Measurements from ENCODE around the gene COQ8A. TPM values are rescaled to one million over a fixed set of nuclear protein-coding genes. Genes with fewer than 3 reads are reported as not detected.

Gene COQ8A
- polyA plus RNA-seq, 2 of the 4 experiments (the other 2 are of a cell fraction) = 10.8 to 12.4 TPM

DNA sequence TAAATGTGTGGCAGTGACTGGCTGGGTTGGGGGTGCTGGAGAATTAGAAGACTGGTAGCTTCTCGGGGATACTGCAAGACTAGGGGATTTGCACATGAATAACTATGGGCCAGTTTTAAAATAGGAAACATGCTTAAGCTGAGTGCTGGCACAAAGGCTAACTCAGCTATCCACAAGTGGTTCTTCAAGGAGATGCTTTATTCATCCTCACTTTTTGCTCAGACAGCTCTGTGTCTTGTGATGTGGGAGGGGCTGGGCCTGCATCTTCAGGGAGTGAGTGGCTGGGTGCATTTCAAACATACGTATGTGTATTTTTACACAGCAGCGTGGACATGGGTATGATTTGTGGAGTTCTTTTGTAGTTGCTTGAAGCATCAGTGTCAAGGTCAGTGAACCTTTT lies 2.3 kb downstream of the COQ8A start:
- CTCF ChIA-PET = no interaction called here
- ATAC-seq (no peak), FAIRE-seq (no peak), DNase-seq (ENCODE audit: low read depth in 1 of 2, low spot score in 1 of 2) (no peak)
- Histone ChIP-seq H3K9me3 (no peaks in the 10 kb centered on the region), H3K4me1 (peaks cover 21% of the 10 kb centered on the region), H3K4me2 (no peak overlapping the region), H3K4me3 (no peak overlapping the region), H3K27ac (no peak overlapping the region)
- 89% methylated on average over 3 of the region's 3 CpGs for WGBS (ENCODE audit: missing lambda C conversion rate)
- POLR2A ChIA-PET = no interaction called here
- TF ChIP-seq EHMT2 (IDR thresholded peaks at IDR 0.05; ENCODE audit: low read depth) = no peak
- TF ChIP-seq NR3C1 (IDR thresholded peaks at IDR 0.05) = no peak
- TF ChIP-seq RFX5 (IDR thresholded peaks at IDR 0.05) = no peak
- no peak for TF ChIP-seq ZC3H11A (IDR thresholded peaks at IDR 0.05)
- TF ChIP-seq EP300 (IDR thresholded peaks at IDR 0.05) = no peak
- no peak for TF ChIP-seq PBX3 (IDR thresholded peaks at IDR 0.05)
- TF ChIP-seq ATOH8 (CRISPR knock-in tag; IDR thresholded peaks at IDR 0.05; ENCODE audit: low read depth) = no peak
- TF ChIP-seq PHF8 (IDR thresholded peaks at IDR 0.05; ENCODE audit: borderline replicate concordance, low read depth) = no peak

GRCh38 chr1:226943156-226943555 lies 3.1 kb downstream of the COQ8A start:
- Histone ChIP-seq H3K4me3 (no peak overlapping the region), H3K27ac (no peak overlapping the region), H3K4me2 (no peak overlapping the region), H3K9me3 (no peaks in the 10 kb centered on the region), H3K4me1 (peaks cover 21% of the 10 kb centered on the region)
- DNase-seq (ENCODE audit: low read depth in 1 of 2, low spot score in 1 of 2) (no peak), ATAC-seq (no peak), FAIRE-seq (no peak)
- ChIA-PET POLR2A (no interaction called here), CTCF (interaction anchor here (1.3 kb wide), 1 partner anchor 36 kb away, joined by 3 read pairs; no protein-coding TSS in a partner anchor)
- TF ChIP-seq HMGXB4 (CRISPR knock-in tag; IDR thresholded peaks at IDR 0.05; ENCODE audit: borderline replicate concordance) (no peak), ZC3H11A (IDR thresholded peaks at IDR 0.05) (no peak), ZNF302 (CRISPR knock-in tag; IDR thresholded peaks at IDR 0.05) (no peak), NR3C1 (IDR thresholded peaks at IDR 0.05) (no peak), JUN (IDR thresholded peaks at IDR 0.05) (no peak), MAFK (IDR thresholded peaks at IDR 0.05; ENCODE audit: partially characterized antibody) (no peak), NPAS2 (CRISPR knock-in tag; IDR thresholded peaks at IDR 0.05; ENCODE audit: borderline replicate concordance) (no peak), RAD21 (conservative IDR thresholded peaks at IDR 0.05 in 1 of 2, IDR thresholded peaks at IDR 0.05 in 1 of 2) (no peak), PHF8 (IDR thresholded peaks at IDR 0.05; ENCODE audit: borderline replicate concordance, low read depth) (no peak)
- TF ChIP-seq, protein P1, sequence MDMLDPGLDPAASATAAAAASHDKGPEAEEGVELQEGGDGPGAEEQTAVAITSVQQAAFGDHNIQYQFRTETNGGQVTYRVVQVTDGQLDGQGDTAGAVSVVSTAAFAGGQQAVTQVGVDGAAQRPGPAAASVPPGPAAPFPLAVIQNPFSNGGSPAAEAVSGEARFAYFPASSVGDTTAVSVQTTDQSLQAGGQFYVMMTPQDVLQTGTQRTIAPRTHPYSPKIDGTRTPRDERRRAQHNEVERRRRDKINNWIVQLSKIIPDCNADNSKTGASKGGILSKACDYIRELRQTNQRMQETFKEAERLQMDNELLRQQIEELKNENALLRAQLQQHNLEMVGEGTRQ (IDR thresholded peaks at IDR 0.05) = no peak
- TF ChIP-seq, protein P2, sequence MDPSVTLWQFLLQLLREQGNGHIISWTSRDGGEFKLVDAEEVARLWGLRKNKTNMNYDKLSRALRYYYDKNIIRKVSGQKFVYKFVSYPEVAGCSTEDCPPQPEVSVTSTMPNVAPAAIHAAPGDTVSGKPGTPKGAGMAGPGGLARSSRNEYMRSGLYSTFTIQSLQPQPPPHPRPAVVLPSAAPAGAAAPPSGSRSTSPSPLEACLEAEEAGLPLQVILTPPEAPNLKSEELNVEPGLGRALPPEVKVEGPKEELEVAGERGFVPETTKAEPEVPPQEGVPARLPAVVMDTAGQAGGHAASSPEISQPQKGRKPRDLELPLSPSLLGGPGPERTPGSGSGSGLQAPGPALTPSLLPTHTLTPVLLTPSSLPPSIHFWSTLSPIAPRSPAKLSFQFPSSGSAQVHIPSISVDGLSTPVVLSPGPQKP (IDR thresholded peaks at IDR 0.05; ENCODE audit: low read depth, low read length) = no peak
- WGBS (ENCODE audit: missing lambda C conversion rate) = 55% methylated on average over 5 of the region's 5 CpGs

DNA sequence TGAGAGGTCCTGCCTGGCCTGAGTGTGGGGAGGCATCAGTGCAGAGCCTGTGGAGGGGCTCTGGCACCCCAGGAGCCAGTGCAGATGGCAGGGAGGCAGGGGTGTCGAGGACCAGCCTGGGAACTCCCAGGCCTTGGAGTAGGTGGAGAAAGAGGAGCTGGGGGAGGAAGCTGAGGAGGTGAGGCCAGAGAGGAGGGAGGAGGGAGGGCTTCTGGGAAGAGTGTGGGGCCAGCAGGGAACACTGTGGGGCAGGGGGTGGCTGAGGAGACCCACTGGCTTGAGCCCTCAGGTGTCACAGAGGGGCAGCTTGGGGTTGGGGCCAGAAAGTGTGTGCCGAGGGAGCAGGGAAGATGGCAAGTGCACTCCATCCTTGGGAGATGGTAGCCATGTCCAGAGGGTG lies 3.8 kb downstream of the COQ8A start:
- ATAC-seq = no peak
- no peak overlapping the region for H3K27ac ChIP-seq
- WGBS (ENCODE audit: missing lambda C conversion rate) = 79% methylated on average over 2 of the region's 2 CpGs
- ChIA-PET POLR2A (no interaction called here), CTCF (interaction anchor here (1.3 kb wide), 1 partner anchor 36 kb away, joined by 3 read pairs; no protein-coding TSS in a partner anchor)
- no peak overlapping the region for H3K4me3 ChIP-seq
- peaks cover 14% of the 10 kb centered on the region for H3K4me1 ChIP-seq
- DNase-seq (ENCODE audit: low read depth in 1 of 2, low spot score in 1 of 2) = no peak
- no peak overlapping the region for H3K4me2 ChIP-seq
- no peaks in the 10 kb centered on the region for H3K9me3 ChIP-seq
- no peak for FAIRE-seq
- TF ChIP-seq HEYL (CRISPR knock-in tag; IDR thresholded peaks at IDR 0.05) = no peak
- TF ChIP-seq CHD4 (IDR thresholded peaks at IDR 0.05; ENCODE audit: borderline replicate concordance) = no peak
- TF ChIP-seq EHF (CRISPR knock-in tag; IDR thresholded peaks at IDR 0.05) = no peak
- TF ChIP-seq TP53 (CRISPR knock-in tag; IDR thresholded peaks at IDR 0.05) = no peak
- no peak for TF ChIP-seq BHLHE40 (IDR thresholded peaks at IDR 0.05; ENCODE audit: low read depth, low read length)
- TF ChIP-seq FOSL2 (IDR thresholded peaks at IDR 0.05) = no peak
- no peak for TF ChIP-seq FOSL2 (CRISPR knock-in tag; IDR thresholded peaks at IDR 0.05)
- no peak for TF ChIP-seq NR3C1 (IDR thresholded peaks at IDR 0.05)
- no peak for TF ChIP-seq HDAC2 (IDR thresholded peaks at IDR 0.05)
- no peak for TF ChIP-seq POLR2AphosphoS2 (conservative IDR thresholded peaks at IDR 0.05; ENCODE audit: low read length)
- no peak for TF ChIP-seq GATA3 (IDR thresholded peaks at IDR 0.05; ENCODE audit: borderline replicate concordance)

Measured in A549 (cell line).